ENCODE data around the gene NXPH4.

Gene NXPH4

DNA sequence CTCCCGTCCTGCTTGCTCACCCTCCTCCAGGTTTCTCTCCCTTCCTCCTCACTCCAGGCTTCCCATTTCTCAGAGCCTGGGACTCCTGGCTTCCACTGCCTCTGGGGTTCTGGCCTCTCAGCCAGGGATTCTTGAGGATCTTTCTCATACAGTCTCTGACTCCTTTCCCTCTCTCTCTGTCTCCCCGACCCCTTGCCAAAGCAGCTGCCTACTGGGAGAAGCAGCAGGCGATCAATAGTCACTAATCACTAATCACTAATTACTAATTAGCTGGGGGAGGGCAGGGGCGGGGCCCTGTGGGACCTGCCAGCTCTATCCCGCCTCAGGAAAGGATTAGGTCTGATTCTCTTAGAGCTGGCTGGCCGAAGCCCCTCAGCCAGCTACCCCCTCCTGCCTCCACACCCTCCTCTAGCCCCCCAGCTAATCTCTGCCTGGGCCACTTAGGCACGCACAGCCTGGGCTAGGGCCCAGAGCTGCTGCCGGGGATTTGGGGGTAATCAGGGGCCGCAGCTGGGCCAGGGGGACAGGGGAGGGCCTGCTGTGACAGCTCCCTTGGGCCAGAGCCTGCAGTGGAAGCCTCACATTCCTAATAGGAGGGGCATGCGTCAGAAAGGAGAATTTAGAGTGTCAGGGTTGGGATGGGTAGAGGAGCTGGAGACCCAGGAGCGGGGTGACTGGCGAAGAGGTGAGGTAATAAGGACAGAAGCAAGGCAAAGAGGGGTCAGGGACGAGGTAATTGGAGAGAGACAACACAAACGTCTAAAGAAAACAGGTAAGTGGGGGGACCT lies 2.8 kb downstream of the NXPH4 start:
- DNase-seq (ENCODE audit: low read depth): no peak

GRCh38 chr12:57219993-57220754 lies 3.6 kb downstream of the NXPH4 start:
- no peak for DNase-seq (ENCODE audit: low read depth)

DNA sequence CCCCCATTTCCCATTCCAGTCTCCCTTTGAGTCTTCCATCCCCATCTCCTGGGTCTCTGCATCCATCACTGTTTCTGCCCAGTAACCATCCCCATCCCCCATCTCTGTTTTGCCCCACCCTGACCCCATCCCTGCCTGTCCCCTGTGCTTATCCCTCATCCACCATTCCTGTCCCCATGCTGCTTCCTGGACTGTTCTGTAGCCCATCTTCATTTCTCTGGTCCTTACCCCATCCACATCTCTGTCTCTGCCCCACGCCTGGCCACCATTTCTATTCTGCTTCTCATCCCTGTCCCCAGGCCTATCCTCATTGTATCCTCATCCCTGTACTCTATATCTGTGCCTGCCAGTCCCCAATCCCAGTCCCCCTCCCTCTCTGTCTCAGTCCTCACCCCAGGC lies 4.2 kb downstream of the NXPH4 start:
- DNase-seq (ENCODE audit: low read depth): no peak

DNA sequence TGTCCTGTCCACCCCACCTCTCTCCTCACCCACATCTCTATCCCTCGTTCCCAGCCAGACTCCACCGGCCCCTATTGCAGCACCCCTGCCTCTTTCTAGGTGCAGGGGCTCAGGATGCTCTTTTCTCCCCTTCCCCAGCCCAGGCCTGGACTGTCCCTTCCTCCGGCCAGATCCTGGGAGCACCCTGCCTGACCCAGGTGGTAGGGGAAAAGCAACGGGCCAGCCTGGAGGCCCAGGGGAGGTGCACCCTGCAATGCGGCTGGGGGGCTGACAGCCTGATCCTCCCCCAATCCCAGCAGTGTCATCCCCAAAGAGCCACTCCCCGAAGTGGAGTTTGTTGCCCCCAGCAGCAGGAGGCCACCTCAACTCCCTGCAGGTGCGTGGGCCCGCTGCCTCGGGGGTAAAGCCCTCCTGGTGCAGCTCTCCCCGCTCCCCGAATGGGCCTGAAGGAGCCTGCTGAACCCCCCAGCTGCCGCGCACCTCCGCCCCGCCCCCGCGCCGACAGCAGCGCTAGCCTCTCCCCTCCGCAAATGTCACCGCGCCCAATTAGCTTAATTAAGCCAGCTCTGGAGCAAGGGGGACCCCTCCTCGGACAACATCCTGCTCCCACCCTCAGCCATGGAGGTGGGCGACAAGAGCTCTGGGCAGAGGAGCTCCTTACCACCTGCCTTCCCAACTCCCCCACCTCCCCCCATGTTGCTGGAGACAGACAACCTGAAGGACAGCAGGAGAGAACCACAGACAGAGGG lies 4.7 kb downstream of the NXPH4 start:
- DNase-seq (ENCODE audit: low read depth): no peak

- no peak for DNase-seq (ENCODE audit: low read depth)
These were observed 5.9 kb downstream of the NXPH4 start for GRCh38 chr12:57222286-57223190.

GRCh38 chr12:57223191-57224165 lies 6.9 kb downstream of the NXPH4 start:
- DNase-seq (ENCODE audit: low read depth): no peak

DNA sequence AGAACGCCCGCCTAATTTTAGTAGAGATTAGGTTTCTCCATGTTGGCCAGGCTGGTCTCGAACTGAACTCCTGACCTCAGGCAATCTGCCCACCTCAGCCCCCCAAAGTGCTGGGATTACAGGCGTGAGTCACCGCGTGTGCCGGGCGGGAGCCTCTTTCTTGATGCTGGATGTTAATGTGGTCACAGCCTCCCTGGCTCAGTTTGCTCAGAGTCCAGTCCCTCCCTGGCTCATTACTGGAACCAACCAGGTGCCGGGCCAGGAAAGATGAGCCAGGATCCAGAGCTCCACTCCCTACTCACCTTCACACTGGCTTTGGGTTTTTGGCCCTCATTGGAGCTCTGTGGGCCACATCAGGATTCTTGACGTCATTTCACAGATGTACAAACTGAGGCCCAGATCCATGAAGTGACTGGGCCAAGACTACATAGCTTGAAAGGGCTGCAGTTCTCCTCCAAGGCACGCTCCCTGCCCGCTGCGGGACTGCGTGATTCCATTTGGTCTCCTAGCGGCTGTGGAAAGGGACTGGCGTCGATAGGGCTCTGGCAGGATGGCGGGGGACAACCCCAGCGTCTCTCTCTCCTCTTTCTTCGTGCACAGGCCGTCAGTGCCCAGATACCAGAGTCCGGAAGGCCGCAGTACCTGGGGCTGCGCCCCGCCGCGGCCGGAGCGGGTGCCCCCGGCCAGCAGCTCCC lies 7.8 kb downstream of the NXPH4 start:
- DNase-seq (ENCODE audit: low read depth): no peak

DNA sequence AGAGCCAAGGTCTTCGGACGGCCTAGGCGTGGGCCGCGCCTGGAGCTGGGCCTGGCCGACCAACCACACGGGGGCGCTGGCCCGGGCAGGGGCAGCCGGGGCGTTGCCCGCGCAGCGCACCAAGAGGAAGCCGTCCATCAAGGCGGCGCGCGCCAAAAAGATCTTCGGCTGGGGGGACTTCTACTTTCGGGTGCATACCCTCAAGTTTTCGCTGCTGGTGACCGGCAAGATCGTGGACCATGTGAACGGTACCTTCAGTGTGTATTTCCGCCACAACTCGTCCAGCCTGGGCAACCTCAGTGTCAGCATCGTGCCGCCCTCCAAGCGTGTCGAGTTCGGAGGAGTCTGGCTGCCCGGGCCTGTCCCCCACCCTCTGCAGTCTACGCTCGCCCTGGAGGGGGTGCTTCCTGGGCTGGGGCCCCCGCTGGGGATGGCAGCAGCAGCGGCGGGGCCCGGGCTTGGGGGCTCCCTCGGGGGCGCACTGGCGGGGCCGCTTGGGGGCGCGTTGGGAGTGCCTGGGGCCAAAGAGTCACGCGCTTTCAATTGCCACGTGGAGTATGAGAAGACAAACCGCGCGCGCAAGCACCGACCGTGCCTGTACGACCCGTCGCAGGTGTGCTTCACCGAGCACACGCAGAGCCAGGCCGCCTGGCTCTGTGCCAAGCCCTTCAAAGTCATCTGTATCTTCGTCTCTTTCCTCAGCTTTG lies 8.5 kb downstream of the NXPH4 start:
- DNase-seq (ENCODE audit: low read depth): no peak

- no peak for DNase-seq (ENCODE audit: low read depth)
These were observed 9.2 kb downstream of the NXPH4 start for GRCh38 chr12:57225680-57226210.

- DNase-seq (ENCODE audit: low read depth): no peak
These were observed 10.2 kb downstream of the NXPH4 start for GRCh38 chr12:57226588-57227314.

GRCh38 chr12:57227315-57228115 lies 10.9 kb downstream of the NXPH4 start:
- no peak for DNase-seq (ENCODE audit: low read depth)

DNA sequence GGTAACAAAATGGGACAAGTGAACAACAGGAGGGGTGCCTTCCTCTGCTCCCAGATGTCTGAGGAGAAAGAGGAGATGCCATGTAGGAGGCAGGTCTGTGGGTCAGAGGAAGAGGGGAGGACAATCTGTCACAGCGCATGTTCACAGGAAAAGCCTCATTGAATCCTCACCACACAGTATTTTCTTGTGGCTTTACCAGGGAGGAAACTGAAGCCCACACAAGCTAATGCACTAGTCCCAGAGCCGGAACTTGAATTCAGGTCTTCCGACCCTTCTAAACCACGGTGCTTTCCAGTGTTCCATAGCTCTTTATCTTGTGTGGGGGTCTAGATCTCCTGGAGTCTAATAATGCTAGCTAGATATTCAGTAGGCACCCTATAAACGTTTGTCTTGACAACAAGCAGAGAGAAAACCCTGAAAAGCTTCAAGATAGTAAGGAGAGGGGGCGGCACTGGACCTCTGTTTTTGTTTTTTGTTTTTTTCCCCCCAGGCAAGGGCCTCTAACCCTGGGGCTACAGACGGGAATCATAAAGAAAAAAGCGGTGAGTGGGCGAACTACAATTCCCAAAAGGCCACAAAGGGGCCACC lies 12.5 kb downstream of the NXPH4 start:
- DNase-seq (ENCODE audit: low read depth): no peak

DNA sequence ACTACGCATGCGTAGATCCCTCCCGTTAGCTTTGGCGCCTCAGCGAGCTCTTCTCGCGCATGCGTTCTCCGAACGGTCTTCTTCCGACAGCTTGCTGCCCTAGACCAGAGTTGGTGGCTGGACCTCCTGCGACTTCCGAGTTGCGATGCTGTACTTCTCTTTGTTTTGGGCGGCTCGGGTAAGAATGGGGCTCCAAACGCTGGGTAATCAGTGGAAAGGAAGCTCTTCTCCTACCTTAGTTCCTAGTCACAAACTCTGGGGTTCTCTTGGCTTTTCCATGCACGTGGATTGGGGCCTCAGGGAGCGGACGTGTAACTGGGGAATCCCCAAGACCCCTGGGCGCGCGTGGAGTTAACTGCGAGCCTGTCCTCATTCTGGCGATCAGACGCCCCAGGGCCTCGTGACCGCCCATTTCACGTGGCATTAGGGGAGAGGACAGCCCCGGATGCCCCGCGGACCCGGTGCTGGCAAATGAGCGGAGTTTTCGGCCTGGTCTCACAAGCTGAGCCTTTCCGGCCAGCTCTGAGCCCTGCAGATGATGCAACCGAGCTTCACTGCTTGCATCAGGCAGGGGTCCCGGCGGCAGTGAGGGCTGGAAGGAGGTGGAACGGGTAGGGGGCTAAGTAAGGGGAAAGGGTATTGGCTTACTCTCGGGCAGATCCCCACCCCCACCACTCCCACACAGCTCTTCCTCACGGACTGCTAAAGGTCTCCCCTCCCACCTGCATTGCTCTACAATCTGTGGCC lies 13.2 kb downstream of the NXPH4 start, which contains the start of gene SHMT2:
Gene SHMT2, plus strand, starts transcription at position 78 of the 747 bp plus-strand sequence. Its CDS starts 68 bp downstream, at position 146.
- peak; percentile 91 for DNase-seq (ENCODE audit: low read depth)

DNA sequence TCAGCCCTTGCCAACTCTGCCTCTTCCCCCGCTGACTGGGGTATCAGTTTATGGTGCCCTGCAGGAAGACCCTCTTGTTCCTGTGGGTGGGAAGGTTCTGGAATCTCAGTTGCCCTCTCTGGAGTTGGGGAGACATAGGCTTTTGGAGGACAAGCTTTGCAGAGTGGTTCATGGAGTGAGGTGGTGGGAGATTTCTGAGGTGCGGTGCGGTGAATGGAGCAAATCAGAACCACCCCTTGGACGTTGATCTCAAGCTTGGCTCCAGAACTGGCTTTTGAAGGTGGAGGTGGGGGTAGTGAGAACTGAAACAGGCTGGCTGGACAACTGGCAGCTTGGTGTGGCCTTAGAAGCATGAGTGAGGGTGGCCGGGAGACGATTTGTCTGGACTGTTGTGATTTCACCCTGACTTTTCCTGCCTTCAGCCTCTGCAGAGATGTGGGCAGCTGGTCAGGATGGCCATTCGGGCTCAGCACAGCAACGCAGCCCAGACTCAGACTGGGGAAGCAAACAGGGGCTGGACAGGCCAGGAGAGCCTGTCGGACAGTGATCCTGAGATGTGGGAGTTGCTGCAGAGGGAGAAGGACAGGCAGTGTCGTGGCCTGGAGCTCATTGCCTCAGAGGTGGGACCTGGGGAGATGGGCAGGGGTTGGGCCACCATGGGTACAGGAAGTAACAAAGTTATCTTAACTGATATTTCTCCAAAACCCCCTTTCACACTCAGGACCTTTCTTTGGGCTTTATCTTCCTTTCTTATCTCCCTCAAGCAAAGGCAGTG lies 14.0 kb downstream of the NXPH4 start:
- DNase-seq (ENCODE audit: low read depth): no peak

- DNase-seq (ENCODE audit: low read depth): no peak
These were observed 14.9 kb downstream of the NXPH4 start for GRCh38 chr12:57231276-57232021.
